GM10266 (cell line): ENCODE measurements around the gene TEDDM1.

Experiments
- DNase-seq: peaks from one replicate; pipeline ENCODE4 v3.0.0; 2012; ENCODE audit errors: extremely low spot score
- TF ChIP-seq, protein P1 (sequence below): IDR thresholded peaks from 2 replicates; pipeline ENCODE4 v1.5.1; 2012; ENCODE audit warnings: mild to moderate bottlenecking, low read depth; ENCODE audit not compliant: control insufficient read depth, insufficient read depth; ENCODE audit errors: missing control alignments

The TEDDM1 gene

DNA sequence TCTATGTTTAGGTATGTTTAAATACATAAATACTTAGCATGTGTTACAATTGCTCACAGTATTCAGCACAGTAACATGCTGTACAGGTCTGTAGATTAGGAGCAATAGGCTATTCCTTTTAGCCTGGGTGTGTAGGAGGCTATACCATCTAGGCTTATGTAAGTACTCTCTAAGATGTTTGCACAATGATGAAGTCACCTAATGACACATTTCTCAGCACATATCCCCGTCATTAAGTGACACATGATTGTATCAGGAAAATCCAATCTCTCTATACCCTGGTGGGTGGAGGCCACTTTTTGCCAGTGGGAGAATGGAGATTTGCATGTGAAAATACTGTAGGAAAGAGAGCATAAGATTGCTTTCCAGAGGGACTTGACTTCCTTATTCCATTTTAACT lies 5.5 kb upstream of the TEDDM1 start:
- TF ChIP-seq, protein P1, sequence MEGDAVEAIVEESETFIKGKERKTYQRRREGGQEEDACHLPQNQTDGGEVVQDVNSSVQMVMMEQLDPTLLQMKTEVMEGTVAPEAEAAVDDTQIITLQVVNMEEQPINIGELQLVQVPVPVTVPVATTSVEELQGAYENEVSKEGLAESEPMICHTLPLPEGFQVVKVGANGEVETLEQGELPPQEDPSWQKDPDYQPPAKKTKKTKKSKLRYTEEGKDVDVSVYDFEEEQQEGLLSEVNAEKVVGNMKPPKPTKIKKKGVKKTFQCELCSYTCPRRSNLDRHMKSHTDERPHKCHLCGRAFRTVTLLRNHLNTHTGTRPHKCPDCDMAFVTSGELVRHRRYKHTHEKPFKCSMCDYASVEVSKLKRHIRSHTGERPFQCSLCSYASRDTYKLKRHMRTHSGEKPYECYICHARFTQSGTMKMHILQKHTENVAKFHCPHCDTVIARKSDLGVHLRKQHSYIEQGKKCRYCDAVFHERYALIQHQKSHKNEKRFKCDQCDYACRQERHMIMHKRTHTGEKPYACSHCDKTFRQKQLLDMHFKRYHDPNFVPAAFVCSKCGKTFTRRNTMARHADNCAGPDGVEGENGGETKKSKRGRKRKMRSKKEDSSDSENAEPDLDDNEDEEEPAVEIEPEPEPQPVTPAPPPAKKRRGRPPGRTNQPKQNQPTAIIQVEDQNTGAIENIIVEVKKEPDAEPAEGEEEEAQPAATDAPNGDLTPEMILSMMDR, result no peak
- DNase-seq, result no peak

DNA sequence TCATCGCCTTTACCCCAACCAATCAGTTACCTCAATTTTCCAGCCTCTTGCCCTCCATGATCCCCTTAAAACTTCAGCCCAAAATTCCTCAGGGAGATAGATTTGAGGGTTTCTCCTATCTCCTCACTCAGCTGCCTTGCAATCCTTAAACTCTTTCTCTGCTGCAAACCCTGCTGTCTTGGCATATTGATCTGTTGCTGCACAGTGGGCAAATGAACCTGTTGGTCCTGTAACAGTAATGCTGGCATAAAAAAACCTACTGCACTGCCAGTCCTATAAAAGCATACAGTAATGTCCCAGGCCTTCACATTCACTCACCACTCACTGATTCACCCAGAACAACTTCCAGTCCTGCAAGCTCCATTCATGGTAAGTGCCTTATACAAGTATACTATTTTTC lies 5.1 kb upstream of the TEDDM1 start:
- DNase-seq, result no peak
- TF ChIP-seq, protein P1, result no peak

DNA sequence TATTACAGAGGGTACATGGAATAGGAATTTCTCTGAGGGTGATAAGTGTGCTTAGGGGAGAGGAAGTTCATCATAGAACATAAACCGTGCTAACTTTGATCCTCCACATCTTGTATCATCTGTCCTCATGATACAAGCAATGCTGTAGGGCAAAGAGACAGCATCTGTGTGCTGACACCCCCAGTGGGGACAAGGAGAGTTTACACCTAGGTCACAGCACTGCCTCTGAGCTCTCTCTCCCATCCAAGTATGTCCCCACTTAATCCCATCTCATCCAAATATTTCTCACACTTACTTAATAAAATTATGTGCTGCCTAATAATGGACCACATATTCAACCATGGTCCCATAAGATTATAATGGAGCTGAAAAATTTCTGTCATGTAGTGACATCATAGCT lies 4.3 kb upstream of the TEDDM1 start:
- TF ChIP-seq, protein P1, result no peak
- DNase-seq, result no peak

DNA sequence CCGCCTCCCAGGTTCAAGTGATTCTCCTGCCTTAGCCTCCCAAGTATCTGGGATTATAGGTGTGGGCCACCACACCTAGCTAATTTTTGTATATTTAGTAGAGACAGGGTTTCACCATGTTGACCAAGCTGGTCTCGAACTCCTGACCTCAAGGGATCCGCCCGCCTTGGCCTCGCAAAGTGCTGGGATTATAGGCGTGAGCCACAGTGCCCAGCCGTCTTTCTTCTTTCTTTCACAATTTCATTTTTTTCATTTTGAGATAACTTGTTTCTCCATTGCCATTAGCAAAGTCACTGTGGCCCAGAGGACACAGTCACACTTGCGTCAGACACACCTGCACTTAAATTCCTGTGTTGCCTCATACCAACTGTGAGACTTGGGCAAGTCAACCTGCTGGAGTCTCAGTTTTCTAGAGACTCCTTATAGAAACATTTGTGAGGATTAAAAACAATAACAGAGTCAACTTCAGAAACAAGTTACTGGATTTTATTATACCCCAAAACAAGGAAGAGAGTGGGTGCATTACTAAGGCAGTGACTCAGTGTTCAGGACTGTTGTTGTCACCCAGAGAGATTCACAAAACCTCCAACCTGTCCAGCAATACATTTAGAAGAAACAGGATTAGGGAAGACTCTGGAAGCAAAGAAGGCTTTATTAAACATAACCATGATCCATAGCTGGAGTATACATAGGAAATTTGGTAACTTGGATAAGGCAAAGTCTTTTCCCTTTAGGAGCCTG lies 2.6 kb downstream of the TEDDM1 start:
- DNase-seq, result no peak
- TF ChIP-seq, protein P1, result no peak

DNA sequence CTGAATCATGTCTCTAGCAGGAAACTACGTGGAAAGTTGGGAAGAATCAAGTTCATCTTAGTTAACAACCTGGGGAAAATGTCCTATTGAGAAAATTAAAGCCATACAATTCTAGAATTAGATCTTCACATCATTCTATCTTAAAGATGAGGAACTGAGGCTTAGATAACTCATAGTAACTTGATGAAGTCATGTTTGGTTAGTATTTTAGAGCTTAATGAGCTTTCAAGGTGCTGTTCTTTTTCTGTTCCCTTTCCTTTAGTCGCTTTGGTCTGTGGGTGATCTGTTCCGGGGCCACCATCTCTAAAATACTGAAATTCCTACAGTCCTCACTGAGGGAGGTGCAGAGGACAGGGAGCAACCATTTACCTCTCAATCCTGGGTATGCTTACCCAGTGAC lies 4.6 kb downstream of the TEDDM1 start:
- TF ChIP-seq, protein P1, result no peak
- no peak for DNase-seq

DNA sequence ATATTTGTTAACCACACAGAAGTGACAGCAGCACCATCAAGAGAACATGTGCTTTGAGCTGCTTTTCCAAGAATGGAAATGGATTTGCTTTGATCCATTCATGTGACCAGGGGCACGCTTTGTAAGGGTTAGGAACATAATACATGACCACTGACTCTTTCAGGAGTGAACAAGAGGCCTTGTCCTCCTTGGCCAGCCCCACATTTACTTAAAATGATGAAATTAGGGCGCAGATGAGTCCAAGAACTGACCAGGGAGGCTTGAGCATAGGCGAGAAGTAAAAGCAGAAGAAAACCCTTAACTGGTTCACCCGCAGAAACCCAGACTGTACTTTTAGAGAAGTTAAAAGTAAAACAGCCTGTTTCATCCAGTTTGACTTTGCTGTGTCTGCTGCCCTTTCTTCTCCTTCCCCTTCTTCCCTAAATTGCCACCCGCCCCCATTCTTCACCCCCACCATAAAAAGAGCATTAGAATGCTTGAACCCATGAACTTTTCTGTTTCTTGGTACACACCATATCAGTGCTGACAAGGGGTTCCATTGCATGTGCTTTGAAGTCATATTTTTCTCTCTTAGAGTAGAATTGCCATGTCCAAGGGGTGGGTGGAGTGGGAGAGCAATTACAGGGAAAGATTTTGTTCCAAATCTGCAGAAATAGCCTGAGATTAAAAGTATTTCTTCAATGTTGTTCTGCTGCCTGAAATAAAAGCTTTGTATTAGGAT lies 6.3 kb downstream of the TEDDM1 start:
- no peak for DNase-seq
- TF ChIP-seq, protein P1, result no peak
